ENCODE data around the gene KRT27.

DNA sequence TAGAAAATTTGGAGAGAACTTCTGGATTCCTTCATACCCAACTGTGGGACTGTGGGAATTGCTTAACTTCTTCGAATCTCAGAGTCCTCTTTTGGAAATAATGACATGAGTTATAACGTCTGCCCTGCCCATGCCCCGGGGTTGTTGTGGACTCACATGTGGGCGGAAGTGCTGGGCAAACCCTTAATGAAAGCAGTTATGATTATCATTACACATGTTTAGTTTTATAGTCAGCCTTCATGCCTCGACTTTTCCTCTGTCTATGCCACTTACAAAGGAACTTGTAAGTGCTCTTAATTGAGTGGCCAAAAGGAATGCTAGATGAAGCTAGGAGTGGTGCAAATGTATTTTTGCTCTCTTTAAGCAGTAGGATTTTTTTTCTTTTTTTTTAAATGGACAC is 3.9 kb downstream of the KRT27 start:
- no peak for TF ChIP-seq POLR2A (IDR thresholded peaks at IDR 0.05)
- TF ChIP-seq, protein P1, sequence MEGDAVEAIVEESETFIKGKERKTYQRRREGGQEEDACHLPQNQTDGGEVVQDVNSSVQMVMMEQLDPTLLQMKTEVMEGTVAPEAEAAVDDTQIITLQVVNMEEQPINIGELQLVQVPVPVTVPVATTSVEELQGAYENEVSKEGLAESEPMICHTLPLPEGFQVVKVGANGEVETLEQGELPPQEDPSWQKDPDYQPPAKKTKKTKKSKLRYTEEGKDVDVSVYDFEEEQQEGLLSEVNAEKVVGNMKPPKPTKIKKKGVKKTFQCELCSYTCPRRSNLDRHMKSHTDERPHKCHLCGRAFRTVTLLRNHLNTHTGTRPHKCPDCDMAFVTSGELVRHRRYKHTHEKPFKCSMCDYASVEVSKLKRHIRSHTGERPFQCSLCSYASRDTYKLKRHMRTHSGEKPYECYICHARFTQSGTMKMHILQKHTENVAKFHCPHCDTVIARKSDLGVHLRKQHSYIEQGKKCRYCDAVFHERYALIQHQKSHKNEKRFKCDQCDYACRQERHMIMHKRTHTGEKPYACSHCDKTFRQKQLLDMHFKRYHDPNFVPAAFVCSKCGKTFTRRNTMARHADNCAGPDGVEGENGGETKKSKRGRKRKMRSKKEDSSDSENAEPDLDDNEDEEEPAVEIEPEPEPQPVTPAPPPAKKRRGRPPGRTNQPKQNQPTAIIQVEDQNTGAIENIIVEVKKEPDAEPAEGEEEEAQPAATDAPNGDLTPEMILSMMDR (IDR thresholded peaks at IDR 0.05), result no peak

Data from adrenal gland (tissue), 5 donors.